ENCODE measurements around the gene TFCP2L1.

Gene TFCP2L1

DNA sequence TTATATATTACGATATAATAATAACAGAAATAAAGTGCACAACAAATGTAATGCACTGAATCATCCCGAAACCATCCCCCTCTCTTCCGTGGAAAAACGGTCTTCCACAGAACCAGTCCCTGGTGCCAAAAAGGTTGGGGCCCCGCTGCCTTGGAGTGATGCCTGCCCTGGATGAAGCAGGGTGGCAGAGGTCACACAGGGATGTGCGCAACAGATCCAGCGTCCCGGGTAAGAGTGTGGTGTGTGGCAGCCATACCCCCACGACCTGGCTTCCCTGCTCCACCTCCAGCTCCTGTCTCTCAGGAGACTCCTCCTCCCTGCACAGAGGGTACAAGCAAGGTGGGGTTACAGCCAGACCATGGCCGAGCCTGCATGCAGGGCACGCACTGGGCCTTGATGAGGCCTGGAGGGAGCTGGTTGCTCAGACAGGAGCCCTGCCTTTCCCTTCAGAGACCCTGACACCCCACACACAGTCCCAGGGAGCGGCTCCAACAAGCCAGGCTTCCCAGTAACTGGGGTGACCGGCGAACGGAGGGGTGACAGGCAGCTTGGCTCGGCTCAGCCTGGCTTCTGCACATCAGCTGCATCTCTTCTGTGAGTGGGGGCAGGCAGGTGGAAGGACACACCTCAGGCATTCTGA is 41.1 kb downstream of the TFCP2L1 start:
- no peak overlapping the region for H3K4me3 ChIP-seq (replicated peaks; ENCODE audit: low read depth, low read length)
- DNase-seq (ENCODE audit: extremely low read depth, low read depth) = no peak
- TF ChIP-seq CTCF (IDR thresholded peaks at IDR 0.05; ENCODE audit: low read depth, low read length, missing control alignments) = no peak

- no peak for DNase-seq (ENCODE audit: extremely low read depth, low read depth)
- TF ChIP-seq CTCF (IDR thresholded peaks at IDR 0.05; ENCODE audit: low read depth, low read length, missing control alignments) = no peak
- no peak overlapping the region for H3K4me3 ChIP-seq (replicated peaks; ENCODE audit: low read depth, low read length)
Measured at GRCh38 chr2:121242976-121243375, 42.0 kb downstream of the TFCP2L1 start.

DNA sequence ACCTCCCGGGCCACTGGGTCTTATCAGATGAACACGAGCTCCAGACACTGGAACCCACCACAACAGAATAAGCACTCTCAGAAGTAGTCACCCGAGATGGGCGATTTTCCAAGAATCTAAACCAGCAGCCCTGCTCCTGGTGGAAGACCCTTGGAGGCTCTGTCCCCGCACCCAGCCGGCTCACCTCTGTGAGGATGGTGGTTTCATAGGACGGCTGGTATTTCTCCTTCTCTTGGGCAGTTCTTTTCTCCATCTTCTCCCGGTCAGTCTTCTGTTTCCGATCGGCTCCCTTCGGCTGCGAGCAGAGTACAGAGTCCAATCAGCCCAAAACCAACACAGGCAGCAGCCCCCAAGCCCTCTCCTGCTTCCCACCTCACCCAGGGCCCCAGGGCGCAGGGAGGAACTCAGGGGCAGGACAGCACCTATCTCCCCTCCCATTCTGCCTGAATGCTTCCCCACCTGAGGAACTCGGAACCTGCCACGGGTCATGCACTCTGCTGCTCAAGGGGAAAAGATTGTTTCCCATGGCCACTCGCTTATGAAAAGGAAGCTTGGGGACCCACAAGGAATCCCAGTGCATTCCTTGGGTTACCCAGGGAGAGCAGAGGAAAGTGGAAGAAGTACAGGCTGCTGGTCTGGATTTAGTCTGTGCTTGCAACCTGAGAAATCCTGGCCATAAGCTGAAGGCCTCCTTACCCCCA is 42.7 kb downstream of the TFCP2L1 start:
- DNase-seq (ENCODE audit: extremely low read depth, low read depth) = no peak
- no peak overlapping the region for H3K4me3 ChIP-seq (replicated peaks; ENCODE audit: low read depth, low read length)
- TF ChIP-seq CTCF (IDR thresholded peaks at IDR 0.05; ENCODE audit: low read depth, low read length, missing control alignments) = no peak

DNA sequence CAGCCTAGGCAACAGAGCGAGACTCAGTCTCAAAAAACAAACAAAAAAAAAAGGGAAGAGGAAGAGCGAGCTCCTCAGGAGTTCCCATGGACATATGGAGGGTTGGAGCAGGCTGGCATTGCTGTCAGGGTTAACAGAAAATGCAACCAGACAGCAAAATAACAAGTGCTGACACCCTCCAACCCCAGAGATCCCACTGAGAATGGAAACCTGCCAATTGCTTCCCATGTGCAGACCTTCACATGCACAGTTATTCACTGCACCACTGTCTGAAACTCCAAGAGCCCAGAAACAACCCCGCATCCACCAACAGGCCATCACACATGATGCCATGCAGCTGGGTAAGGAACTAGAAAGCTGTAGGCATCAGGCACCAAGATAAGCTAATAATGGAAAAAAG is 43.5 kb downstream of the TFCP2L1 start:
- DNase-seq (ENCODE audit: extremely low read depth, low read depth) = no peak
- H3K4me3 ChIP-seq (replicated peaks; ENCODE audit: low read depth, low read length) = no peak overlapping the region
- TF ChIP-seq CTCF (IDR thresholded peaks at IDR 0.05; ENCODE audit: low read depth, low read length, missing control alignments) = no peak

GRCh38 chr2:121240436-121240835 is 44.6 kb downstream of the TFCP2L1 start:
- no peak for DNase-seq (ENCODE audit: extremely low read depth, low read depth)
- no peak overlapping the region for H3K4me3 ChIP-seq (replicated peaks; ENCODE audit: low read depth, low read length)
- TF ChIP-seq CTCF (IDR thresholded peaks at IDR 0.05; ENCODE audit: low read depth, low read length, missing control alignments) = no peak

DNA sequence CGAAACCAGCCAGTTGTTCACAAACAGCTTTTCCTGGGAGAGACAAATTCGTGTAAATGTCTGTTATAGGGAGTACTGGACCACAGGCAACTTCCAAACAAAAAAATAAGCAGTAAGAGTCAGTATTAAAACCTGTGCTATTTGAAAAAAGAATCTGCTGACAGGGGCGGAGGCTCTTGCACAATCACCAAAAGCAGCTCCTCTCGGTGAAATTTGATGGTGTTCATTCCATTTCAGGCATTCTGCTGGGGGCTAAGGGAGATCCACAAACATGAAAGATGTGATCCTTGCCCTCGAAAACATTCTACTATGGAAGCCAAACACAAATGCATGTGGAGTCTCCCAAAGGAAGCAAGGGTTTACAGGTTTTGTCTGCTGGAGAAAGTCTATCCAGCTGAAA is 45.0 kb downstream of the TFCP2L1 start:
- DNase-seq (ENCODE audit: extremely low read depth, low read depth) = no peak
- no peak for TF ChIP-seq CTCF (IDR thresholded peaks at IDR 0.05; ENCODE audit: low read depth, low read length, missing control alignments)
- no peak overlapping the region for H3K4me3 ChIP-seq (replicated peaks; ENCODE audit: low read depth, low read length)

All from HFF-Myc (cell line).